ENCODE measurements around the gene EPN2.

- no peak for TF ChIP-seq CTCF (IDR thresholded peaks at IDR 0.05)
- TF ChIP-seq POLR2A (IDR thresholded peaks at IDR 0.05) = no peak
Observed at GRCh38 chr17:19344311-19345066, 107.3 kb downstream of the EPN2 start.

All from right lobe of liver (tissue), 4 donors.